OCI-LY3 (cell line): ENCODE results near the gene CSPG4.

Source experiments
- EZH2phosphoT487 ChIP-seq: fragments of 200-600 bp; shearing (Covaris generic); IDR thresholded peaks from 2 replicates; pipeline ENCODE4 v1.6.1; 2018; ENCODE audit warnings: antibody characterized with exemption, mixed run types, low read depth
- TF ChIP-seq, protein P1 (sequence below): fragments of 200-600, 300-600 bp; sonication (generic); IDR thresholded peaks from 2 replicates; pipeline ENCODE4 v1.5.1; 2014; ENCODE audit warnings: antibody characterized with exemption, low read length, low read depth

DNA sequence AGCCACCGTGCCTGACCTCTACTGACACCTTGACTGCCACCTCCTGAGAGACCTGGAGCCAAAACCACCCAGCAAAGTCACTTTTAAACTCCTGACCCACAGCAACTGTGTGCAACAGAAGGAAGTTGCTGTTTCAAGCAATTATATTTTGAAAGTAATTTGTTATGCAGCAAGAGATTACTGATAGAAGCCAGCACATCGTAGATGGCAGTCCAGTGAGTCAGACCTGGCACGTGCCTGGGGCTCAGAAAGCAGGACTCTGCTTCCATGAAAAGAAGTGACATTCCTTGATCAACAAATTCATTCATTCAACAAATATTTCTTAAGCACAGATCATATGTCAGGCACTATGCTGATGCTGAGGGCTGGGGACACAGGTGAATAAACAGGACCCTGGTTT is 5.7 kb upstream of the CSPG4 start:
- TF ChIP-seq, protein P1, sequence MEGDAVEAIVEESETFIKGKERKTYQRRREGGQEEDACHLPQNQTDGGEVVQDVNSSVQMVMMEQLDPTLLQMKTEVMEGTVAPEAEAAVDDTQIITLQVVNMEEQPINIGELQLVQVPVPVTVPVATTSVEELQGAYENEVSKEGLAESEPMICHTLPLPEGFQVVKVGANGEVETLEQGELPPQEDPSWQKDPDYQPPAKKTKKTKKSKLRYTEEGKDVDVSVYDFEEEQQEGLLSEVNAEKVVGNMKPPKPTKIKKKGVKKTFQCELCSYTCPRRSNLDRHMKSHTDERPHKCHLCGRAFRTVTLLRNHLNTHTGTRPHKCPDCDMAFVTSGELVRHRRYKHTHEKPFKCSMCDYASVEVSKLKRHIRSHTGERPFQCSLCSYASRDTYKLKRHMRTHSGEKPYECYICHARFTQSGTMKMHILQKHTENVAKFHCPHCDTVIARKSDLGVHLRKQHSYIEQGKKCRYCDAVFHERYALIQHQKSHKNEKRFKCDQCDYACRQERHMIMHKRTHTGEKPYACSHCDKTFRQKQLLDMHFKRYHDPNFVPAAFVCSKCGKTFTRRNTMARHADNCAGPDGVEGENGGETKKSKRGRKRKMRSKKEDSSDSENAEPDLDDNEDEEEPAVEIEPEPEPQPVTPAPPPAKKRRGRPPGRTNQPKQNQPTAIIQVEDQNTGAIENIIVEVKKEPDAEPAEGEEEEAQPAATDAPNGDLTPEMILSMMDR, result no peak
- no peak for TF ChIP-seq EZH2phosphoT487
